Gastrocnemius medialis (tissue), 4 donors: ENCODE results near the gene ICAM5.

Experiments
- CTCF ChIP-seq, 5 experiments: fragments of 450-650 bp in 3 of 5; fragments of 200-600 bp in 2 of 5; sonication (generic) in 2 of 5; IDR thresholded peaks in 4 of 5; conservative IDR thresholded peaks in 1 of 5; 1 replicate in 4 of 5; 2 replicates in 1 of 5; pipeline ENCODE4 v1.5.1; 2016 to 2019; ENCODE audit warnings: antibody characterized with exemption in 5 of 5, mild to moderate bottlenecking in 3 of 5, moderate library complexity in 3 of 5
- POLR2A ChIP-seq, 2 donors: fragments of 450-650 bp; IDR thresholded peaks; one replicate each; pipeline ENCODE4 v1.6.1; 2017; ENCODE audit warnings: antibody characterized with exemption in 2 of 2, mild to moderate bottlenecking in 2 of 2, moderate library complexity in 2 of 2

GRCh38 chr19:10285393-10285792 is 4.4 kb upstream of the ICAM5 start:
- TF ChIP-seq CTCF (IDR thresholded peaks at IDR 0.05 in 4 of 5, conservative IDR thresholded peaks at IDR 0.05 in 1 of 5) (no peak), POLR2A (IDR thresholded peaks at IDR 0.05) (no peak)
